ENCODE results near the gene SLC39A11. TPM values are rescaled to one million over a fixed set of nuclear protein-coding genes. Genes with fewer than 3 reads are reported as not detected.

The SLC39A11 gene
- total RNA-seq, 1 experiment from 2014 or later, result 18.9 TPM

DNA sequence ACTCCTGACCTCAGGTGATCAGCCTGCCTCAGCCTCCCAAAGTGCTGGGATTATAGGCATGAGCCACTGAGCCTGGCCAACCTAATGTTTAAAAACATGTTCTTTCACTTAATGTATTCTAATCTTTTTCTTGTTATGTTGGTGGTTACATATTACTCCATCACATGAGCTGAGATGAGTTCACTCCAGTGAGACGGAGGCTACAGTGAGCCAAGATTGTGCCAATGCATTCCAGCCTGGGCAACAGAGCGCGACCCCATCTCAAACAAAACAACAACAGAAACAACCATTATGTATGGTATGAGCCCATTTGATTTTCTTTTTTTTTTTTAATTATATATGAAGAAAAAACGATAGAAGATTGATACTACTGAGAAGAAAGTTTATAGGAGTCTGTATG, 39.6 kb downstream of the SLC39A11 start:
- no peaks in the 10 kb centered on the region; the same call in 1 of the 2 replicates for H3K36me3 Mint-ChIP-seq
- no peak for ATAC-seq
- peaks cover 12% of the 10 kb centered on the region for H3K9me3 Mint-ChIP-seq
- ChIA-PET CTCF (interaction anchor here (1.3 kb wide), 1 partner anchor 67 kb away, joined by 7 read pairs; no protein-coding TSS in a partner anchor), POLR2A (no interaction called here)
- H3K27ac Mint-ChIP-seq, result no peak overlapping the region
- TF ChIP-seq, protein P1, sequence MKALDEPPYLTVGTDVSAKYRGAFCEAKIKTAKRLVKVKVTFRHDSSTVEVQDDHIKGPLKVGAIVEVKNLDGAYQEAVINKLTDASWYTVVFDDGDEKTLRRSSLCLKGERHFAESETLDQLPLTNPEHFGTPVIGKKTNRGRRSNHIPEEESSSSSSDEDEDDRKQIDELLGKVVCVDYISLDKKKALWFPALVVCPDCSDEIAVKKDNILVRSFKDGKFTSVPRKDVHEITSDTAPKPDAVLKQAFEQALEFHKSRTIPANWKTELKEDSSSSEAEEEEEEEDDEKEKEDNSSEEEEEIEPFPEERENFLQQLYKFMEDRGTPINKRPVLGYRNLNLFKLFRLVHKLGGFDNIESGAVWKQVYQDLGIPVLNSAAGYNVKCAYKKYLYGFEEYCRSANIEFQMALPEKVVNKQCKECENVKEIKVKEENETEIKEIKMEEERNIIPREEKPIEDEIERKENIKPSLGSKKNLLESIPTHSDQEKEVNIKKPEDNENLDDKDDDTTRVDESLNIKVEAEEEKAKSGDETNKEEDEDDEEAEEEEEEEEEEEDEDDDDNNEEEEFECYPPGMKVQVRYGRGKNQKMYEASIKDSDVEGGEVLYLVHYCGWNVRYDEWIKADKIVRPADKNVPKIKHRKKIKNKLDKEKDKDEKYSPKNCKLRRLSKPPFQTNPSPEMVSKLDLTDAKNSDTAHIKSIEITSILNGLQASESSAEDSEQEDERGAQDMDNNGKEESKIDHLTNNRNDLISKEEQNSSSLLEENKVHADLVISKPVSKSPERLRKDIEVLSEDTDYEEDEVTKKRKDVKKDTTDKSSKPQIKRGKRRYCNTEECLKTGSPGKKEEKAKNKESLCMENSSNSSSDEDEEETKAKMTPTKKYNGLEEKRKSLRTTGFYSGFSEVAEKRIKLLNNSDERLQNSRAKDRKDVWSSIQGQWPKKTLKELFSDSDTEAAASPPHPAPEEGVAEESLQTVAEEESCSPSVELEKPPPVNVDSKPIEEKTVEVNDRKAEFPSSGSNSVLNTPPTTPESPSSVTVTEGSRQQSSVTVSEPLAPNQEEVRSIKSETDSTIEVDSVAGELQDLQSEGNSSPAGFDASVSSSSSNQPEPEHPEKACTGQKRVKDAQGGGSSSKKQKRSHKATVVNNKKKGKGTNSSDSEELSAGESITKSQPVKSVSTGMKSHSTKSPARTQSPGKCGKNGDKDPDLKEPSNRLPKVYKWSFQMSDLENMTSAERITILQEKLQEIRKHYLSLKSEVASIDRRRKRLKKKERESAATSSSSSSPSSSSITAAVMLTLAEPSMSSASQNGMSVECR (CRISPR knock-in tag; IDR thresholded peaks at IDR 0.05; ENCODE audit: borderline replicate concordance), result no peak
- no peaks in the 10 kb centered on the region for H3K27me3 Mint-ChIP-seq (ENCODE audit: low read depth)
- no peak for DNase-seq (ENCODE audit: low spot score)
- no peak overlapping the region for H3K4me3 Mint-ChIP-seq
- H3K4me1 Mint-ChIP-seq, result no peaks in the 10 kb centered on the region

DNA sequence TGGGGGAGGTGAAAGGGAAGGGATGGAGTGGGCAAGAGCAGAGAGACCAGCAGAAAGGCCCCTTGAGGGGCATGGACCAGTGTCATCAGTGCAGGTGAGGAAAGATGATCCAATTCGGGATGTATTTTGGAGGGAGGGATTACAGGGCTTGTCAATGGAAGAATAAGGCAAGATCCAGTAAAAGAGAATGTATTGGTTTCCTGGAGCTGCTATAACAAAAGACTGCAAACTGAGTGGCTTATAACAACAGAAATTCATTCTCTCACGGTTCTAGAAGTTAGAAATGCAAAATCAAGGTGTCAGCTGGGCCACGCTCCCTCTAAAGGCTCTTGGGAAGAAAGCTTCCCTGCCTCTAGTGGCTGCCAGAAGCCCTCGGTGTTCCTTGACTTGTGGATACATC, 41.7 kb downstream of the SLC39A11 start:
- POLR2A ChIA-PET, result no interaction called here
- no peak for ATAC-seq
- TF ChIP-seq ZNF396 (CRISPR knock-in tag; IDR thresholded peaks at IDR 0.05; ENCODE audit: borderline replicate concordance) (no peak), JAZF1 (CRISPR knock-in tag; IDR thresholded peaks at IDR 0.05) (no peak), TCF7 (CRISPR knock-in tag; IDR thresholded peaks at IDR 0.05; ENCODE audit: low read depth) (no peak), ATF1 (CRISPR knock-in tag; IDR thresholded peaks at IDR 0.05) (no peak), SP1 (CRISPR knock-in tag; conservative IDR thresholded peaks at IDR 0.05) (no peak), E2F5 (CRISPR knock-in tag; IDR thresholded peaks at IDR 0.05) (no peak), TP53 (CRISPR knock-in tag; IDR thresholded peaks at IDR 0.05) (no peak), CBFB (CRISPR knock-in tag; IDR thresholded peaks at IDR 0.05; ENCODE audit: low read depth) (no peak), MYBL2 (CRISPR knock-in tag; IDR thresholded peaks at IDR 0.05) (no peak), RORB (CRISPR knock-in tag; IDR thresholded peaks at IDR 0.05) (no peak), SMAD4 (CRISPR knock-in tag; IDR thresholded peaks at IDR 0.05) (no peak), FOXP4 (CRISPR knock-in tag; IDR thresholded peaks at IDR 0.05) (no peak), ERG (CRISPR knock-in tag; IDR thresholded peaks at IDR 0.05) (no peak), ATF3 (CRISPR knock-in tag; conservative IDR thresholded peaks at IDR 0.05) (no peak)
- TF ChIP-seq, protein P2, sequence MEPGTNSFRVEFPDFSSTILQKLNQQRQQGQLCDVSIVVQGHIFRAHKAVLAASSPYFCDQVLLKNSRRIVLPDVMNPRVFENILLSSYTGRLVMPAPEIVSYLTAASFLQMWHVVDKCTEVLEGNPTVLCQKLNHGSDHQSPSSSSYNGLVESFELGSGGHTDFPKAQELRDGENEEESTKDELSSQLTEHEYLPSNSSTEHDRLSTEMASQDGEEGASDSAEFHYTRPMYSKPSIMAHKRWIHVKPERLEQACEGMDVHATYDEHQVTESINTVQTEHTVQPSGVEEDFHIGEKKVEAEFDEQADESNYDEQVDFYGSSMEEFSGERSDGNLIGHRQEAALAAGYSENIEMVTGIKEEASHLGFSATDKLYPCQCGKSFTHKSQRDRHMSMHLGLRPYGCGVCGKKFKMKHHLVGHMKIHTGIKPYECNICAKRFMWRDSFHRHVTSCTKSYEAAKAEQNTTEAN (CRISPR knock-in tag; IDR thresholded peaks at IDR 0.05), result no peak
- TF ChIP-seq, protein P3, sequence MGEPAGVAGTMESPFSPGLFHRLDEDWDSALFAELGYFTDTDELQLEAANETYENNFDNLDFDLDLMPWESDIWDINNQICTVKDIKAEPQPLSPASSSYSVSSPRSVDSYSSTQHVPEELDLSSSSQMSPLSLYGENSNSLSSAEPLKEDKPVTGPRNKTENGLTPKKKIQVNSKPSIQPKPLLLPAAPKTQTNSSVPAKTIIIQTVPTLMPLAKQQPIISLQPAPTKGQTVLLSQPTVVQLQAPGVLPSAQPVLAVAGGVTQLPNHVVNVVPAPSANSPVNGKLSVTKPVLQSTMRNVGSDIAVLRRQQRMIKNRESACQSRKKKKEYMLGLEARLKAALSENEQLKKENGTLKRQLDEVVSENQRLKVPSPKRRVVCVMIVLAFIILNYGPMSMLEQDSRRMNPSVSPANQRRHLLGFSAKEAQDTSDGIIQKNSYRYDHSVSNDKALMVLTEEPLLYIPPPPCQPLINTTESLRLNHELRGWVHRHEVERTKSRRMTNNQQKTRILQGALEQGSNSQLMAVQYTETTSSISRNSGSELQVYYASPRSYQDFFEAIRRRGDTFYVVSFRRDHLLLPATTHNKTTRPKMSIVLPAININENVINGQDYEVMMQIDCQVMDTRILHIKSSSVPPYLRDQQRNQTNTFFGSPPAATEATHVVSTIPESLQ (CRISPR knock-in tag; IDR thresholded peaks at IDR 0.05), result no peak
- TF ChIP-seq, protein P4, sequence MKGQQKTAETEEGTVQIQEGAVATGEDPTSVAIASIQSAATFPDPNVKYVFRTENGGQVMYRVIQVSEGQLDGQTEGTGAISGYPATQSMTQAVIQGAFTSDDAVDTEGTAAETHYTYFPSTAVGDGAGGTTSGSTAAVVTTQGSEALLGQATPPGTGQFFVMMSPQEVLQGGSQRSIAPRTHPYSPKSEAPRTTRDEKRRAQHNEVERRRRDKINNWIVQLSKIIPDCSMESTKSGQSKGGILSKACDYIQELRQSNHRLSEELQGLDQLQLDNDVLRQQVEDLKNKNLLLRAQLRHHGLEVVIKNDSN (CRISPR knock-in tag; IDR thresholded peaks at IDR 0.05), result no peak
- CTCF ChIA-PET, result interaction anchor here (0.7 kb wide), 1 partner anchor 65 kb away, joined by 3 read pairs; no protein-coding TSS in a partner anchor
- H3K27me3 Mint-ChIP-seq (ENCODE audit: low read depth), result no peaks in the 10 kb centered on the region
- H3K4me3 Mint-ChIP-seq, result no peak overlapping the region
- no peak overlapping the region for H3K27ac Mint-ChIP-seq
- peaks cover 13% of the 10 kb centered on the region for H3K9me3 Mint-ChIP-seq
- DNase-seq (ENCODE audit: low spot score), result no peak
- no peaks in the 10 kb centered on the region for H3K4me1 Mint-ChIP-seq
- no peaks in the 10 kb centered on the region; the same call in 1 of the 2 replicates for H3K36me3 Mint-ChIP-seq
